Muscle layer of colon (tissue), 2 donors: ENCODE data around the gene PEX7.
A peak's percentile ranks its signal among the peaks of the same experiment; 100 is the strongest.

Source experiments
- H3K27ac ChIP-seq: one replicate; pipeline ENCODE4 v1.7.0; 2013; ENCODE audit warnings: low read depth, mild to moderate bottlenecking, low read length, moderate library complexity
- H3K27me3 ChIP-seq, 2 donors: one replicate each; pipeline ENCODE4 v1.7.0; 2013; ENCODE audit warnings: low read length in 2 of 2, mild to moderate bottlenecking in 2 of 2; ENCODE audit not compliant: insufficient read depth in 2 of 2, control insufficient read depth in 1 of 2
- H3K36me3 ChIP-seq: one replicate; pipeline ENCODE4 v1.7.0; 2013; ENCODE audit warnings: mild to moderate bottlenecking, low read length; ENCODE audit not compliant: insufficient read depth
- H3K4me1 ChIP-seq: one replicate; pipeline ENCODE4 v1.7.0; 2013; ENCODE audit warnings: mild to moderate bottlenecking, low read length; ENCODE audit not compliant: insufficient read depth
- H3K4me3 ChIP-seq, 2 donors: one replicate each; pipeline ENCODE4 v1.7.0; 2013; ENCODE audit warnings: low read length in 2 of 2, low read depth in 1 of 2, mild to moderate bottlenecking in 1 of 2, moderate library complexity in 1 of 2
- H3K9ac ChIP-seq: one replicate; pipeline ENCODE4 v1.7.0; 2013; ENCODE audit warnings: low read length
- H3K9me3 ChIP-seq: one replicate; pipeline ENCODE4 v1.7.0; 2013; ENCODE audit warnings: mild to moderate bottlenecking, low read length
- donor health status: abdominal sarcoma.
- donor health status: Adenocarcinoma of cecum.

The PEX7 gene

DNA sequence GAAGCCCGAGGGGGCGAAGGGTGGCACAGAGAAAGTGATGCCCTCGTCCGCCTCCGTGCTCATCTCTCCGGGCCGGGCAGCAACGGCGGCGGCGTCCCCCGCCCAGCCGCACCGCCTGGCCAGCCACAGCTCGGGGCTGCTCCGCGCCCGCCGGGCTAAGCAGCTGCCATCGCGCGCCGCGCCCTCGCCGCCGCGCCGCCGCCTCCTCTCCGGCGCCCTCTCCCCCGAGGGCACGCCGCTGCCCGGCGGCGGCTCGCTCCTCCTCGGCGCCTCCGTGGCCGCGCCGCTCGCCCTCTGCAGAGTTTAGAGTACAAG is 30.3 kb upstream of the PEX7 start:
- H3K27ac ChIP-seq = peak overlapping the region; percentile 74
- H3K9me3 ChIP-seq = no peaks in the 10 kb centered on the region
- H3K9ac ChIP-seq = no peak overlapping the region
- peaks cover 8% of the 10 kb centered on the region for H3K4me1 ChIP-seq
- peak overlapping the region; percentile 87 to 88 for H3K4me3 ChIP-seq
- no peaks in the 10 kb centered on the region for H3K27me3 ChIP-seq
- no peaks in the 10 kb centered on the region for H3K36me3 ChIP-seq

DNA sequence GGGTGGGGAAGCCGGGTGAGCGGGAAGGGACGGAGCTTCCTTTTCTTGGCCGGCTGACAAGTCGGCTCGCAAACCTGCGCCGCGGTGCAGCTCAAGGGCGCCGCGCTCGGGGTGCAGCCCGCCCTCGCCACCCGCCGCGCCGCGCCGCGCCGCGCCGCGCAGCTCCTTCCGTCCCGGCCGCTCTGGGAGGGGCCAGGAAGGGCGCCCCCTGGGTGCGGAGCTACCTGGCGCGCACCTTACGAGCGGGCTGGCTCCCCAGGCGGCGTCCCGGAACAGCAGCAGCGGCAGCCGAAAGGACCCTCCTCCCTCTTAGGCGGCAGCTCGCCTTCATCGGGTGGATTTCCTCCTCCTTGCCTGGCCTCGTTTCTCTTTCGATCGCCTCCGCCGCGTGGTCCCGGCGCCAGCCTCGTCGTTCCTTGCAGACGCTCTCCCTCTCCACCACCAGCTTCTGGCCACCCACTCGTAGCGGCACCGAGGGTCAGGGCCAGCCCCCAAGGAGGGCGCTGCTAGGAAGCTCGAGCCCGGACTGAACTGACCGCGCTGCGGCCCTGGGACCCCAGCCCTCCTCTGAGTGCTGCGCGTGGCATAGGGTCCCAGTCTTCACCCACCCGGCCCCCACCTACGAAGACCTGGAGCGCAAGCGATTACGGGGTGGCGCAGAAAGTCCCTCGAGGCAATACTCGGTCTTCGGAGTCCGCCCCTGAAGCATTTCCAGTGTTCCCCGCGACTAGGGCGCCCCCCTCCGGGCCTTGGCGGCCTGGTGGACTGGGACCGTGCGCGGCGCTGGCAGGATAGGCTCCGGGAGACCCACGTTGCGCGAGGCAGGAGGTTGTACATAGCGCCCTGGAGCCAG is 29.8 kb upstream of the PEX7 start, which contains the start of gene MAP3K5:
Gene MAP3K5 (minus strand): TSS at position 68 of the 853 bp plus-strand sequence. CDS start 320 bp downstream, outside the sequence.
- no peaks in the 10 kb centered on the region for H3K9me3 ChIP-seq
- no peaks in the 10 kb centered on the region for H3K27me3 ChIP-seq
- H3K36me3 ChIP-seq = no peaks in the 10 kb centered on the region
- H3K4me1 ChIP-seq = peaks cover 6% of the 10 kb centered on the region
- peak within 1 kb of the TSS; percentile 50 for H3K9ac ChIP-seq
- H3K4me3 ChIP-seq = peak within 1 kb of the TSS; percentile 87 to 88
- peak within 1 kb of the TSS; percentile 87 for H3K27ac ChIP-seq

DNA sequence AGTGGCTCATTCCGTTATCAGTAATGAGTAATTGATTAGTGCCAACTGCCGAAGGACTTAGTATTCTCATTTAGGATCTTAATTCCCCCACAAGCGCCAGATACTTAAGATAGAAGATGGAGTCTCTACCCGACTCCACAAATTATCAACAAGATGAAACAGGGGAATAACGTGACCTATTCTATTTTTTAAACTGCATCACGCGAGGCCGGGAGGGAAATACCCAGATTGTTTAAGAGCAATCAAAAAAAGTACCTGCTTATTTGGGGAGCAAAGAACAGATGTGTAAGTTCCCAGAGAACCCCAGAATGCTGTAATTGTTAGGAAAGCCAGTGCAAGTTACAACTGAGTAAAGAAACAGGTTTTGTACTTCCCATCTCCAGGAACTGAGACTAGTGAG is 29.0 kb upstream of the PEX7 start:
- Histone ChIP-seq H3K36me3 (no peaks in the 10 kb centered on the region), H3K27ac (peak overlapping the region; percentile 87), H3K27me3 (no peaks in the 10 kb centered on the region), H3K4me1 (peaks cover 4% of the 10 kb centered on the region), H3K9ac (peak overlapping the region; percentile 50), H3K4me3 (peak overlapping the region; percentile 87 to 88), H3K9me3 (no peaks in the 10 kb centered on the region)

DNA sequence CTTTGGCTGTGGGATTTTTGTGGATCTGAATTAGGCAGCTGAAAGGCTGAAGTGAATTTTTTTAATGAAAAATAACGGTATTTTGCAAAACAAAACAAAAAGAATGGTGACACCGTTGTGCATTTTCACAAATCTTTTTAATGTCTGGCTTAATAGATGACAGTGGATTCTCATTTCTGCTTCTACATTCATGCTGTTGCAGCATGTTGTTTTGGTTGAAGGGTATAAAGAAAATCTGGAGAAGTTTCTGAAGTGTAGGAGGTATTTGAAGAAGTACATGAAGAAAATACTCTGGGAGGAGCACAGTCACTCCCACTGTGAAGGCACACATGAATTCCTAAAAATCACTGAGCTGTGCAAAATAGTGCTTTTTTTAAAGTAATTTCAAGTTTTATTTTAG is 27.0 kb upstream of the PEX7 start:
- H3K27ac ChIP-seq = no peak overlapping the region
- H3K9me3 ChIP-seq = no peaks in the 10 kb centered on the region
- no peak overlapping the region for H3K9ac ChIP-seq
- no peaks in the 10 kb centered on the region for H3K27me3 ChIP-seq
- H3K4me3 ChIP-seq = no peak overlapping the region
- H3K36me3 ChIP-seq = no peaks in the 10 kb centered on the region
- peaks cover 4% of the 10 kb centered on the region for H3K4me1 ChIP-seq

DNA sequence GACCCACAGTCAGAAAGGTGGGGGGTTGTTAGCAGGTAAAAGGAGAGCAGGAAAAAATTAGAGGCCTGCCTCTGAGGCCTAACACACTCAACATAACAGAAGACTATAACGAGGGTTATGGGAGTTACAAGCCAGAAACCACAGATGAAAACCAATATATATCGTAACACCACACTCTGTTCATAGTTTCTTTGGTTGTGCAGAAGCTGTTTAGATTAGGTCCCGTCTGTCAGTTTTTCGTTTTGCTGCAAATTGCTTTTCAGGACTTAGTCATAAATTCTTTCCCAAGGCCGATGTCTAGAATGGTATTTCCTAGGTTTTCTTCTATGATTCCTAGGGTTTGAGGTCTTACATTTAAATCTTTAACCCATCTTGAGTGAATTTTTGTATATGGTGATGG is 26.4 kb upstream of the PEX7 start:
- Histone ChIP-seq H3K4me1 (peaks cover 4% of the 10 kb centered on the region), H3K4me3 (no peak overlapping the region), H3K27me3 (no peaks in the 10 kb centered on the region), H3K9ac (no peak overlapping the region), H3K36me3 (no peaks in the 10 kb centered on the region), H3K27ac (no peak overlapping the region), H3K9me3 (no peaks in the 10 kb centered on the region)

DNA sequence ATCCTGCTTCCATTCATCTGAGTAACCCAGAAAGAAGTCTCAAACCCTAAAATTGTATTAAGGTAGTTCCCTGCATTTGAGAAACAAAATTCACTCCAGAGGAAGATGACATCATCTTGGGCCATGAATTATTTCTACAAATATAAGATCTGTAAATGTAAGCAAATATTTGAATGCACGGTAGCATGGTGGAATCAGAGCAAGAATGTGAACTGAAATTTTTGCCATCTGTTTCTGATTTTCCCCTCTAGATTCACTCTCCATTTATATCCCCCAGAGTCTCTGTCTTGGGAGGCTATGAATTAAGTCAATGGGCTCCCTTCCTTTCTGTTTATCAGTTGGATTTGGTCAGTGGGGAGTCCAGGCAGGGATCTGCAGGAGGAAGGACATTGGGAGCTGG is 24.3 kb upstream of the PEX7 start:
- Histone ChIP-seq H3K27me3 (no peaks in the 10 kb centered on the region), H3K4me1 (peaks cover 4% of the 10 kb centered on the region), H3K27ac (no peak overlapping the region), H3K4me3 (no peak overlapping the region), H3K36me3 (no peaks in the 10 kb centered on the region), H3K9me3 (no peaks in the 10 kb centered on the region), H3K9ac (no peak overlapping the region)

DNA sequence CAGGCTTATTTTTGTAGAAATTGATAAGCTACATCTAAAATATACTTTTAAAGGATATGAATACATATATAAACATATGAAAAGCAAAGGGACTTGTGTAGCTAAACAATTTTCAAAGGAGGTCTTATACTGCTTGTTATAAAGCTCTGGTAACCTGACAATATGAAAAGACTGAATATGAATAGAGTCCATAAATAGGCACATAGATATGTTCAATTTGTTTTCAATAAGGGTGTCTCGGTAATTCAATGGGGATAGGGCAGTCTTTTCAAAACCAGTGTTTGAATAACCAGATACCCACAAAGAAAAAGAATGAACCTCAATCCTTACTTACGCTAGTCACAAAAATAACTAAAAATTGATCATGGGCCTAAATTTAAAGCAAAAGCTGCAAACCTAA is 20.8 kb upstream of the PEX7 start:
- Histone ChIP-seq H3K9me3 (no peaks in the 10 kb centered on the region), H3K9ac (no peak overlapping the region), H3K27me3 (no peaks in the 10 kb centered on the region), H3K4me1 (no peaks in the 10 kb centered on the region), H3K4me3 (no peak overlapping the region), H3K27ac (no peak overlapping the region), H3K36me3 (no peaks in the 10 kb centered on the region)

DNA sequence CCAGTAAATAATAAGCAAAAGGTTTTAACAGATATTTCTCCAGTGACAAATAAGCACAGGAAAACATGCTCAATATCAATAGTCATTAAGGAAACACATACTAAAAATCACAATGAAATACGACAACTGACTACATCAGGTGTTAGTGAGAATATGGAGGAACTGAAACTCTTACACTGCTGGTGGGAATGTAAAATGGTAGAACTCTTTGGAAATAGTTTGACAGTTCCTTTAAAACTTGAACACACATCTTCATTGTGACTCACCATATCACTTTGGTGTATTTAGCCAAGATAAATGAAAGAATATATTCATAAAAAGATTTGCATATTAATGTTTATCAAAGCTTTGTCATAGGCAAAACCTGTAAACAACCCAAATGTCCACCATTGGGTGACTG is 18.8 kb upstream of the PEX7 start:
- Histone ChIP-seq H3K9me3 (no peaks in the 10 kb centered on the region), H3K36me3 (no peaks in the 10 kb centered on the region), H3K4me1 (no peaks in the 10 kb centered on the region), H3K9ac (no peak overlapping the region), H3K4me3 (no peak overlapping the region), H3K27ac (no peak overlapping the region), H3K27me3 (no peaks in the 10 kb centered on the region)

DNA sequence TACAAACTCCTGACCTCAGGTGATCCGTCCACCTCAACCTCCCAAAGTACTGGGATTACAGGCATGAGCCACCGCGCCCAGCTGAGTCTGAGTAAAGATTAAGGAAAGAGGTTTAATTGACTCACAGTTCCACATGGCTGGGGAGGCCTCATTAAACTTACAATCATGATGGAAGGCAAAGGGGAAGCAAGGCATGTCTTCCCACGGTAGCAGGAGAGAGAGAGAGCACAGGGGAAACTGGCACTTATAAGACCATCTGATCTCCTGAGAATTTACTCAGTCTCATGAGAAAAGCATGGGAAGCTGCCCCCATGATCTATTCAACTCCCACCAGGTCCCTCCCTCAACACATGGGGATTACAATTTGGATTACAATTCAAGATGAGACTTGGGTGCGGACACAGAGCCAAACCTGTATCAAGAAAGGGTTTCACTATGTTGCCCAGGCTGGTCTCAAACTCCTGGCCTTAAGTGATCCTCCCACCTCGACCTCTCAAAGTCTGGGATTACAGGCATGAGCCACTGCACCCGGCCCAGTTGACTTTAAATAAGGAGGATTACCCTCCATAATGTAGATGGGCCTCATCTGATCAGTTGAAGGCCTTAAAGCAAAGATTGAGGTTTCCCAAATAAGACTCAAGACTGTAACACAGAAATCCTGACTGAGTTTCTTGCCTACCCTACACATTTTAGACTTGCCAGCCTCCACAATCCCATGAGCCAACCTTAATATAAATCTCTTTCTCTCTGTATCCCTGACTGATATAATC is 13.1 kb upstream of the PEX7 start:
- no peak overlapping the region for H3K4me3 ChIP-seq
- no peaks in the 10 kb centered on the region for H3K4me1 ChIP-seq
- H3K9ac ChIP-seq = no peak overlapping the region
- no peaks in the 10 kb centered on the region for H3K36me3 ChIP-seq
- no peak overlapping the region for H3K27ac ChIP-seq
- H3K27me3 ChIP-seq = no peaks in the 10 kb centered on the region
- H3K9me3 ChIP-seq = no peaks in the 10 kb centered on the region

DNA sequence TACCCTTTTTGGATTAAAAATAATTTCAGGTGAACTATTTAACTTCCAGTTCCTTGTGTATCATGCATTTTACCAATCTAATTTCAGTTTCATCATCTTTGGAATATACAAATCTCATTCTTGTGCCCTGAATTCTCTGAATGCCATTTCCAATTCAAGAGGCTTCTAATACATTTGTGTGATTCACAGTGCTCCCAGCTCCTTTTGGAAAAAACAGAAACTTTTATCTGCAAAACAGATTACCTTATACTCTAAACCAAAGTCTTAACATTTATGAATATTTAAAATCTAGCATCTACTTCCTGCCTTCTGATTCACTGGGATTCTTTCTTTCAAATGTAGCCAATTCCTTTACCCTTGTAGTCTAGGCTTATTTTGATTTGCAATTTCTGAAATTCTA is 11.1 kb upstream of the PEX7 start:
- Histone ChIP-seq H3K4me1 (no peaks in the 10 kb centered on the region), H3K9ac (no peak overlapping the region), H3K4me3 (no peak overlapping the region), H3K36me3 (no peaks in the 10 kb centered on the region), H3K9me3 (no peaks in the 10 kb centered on the region), H3K27me3 (no peaks in the 10 kb centered on the region), H3K27ac (no peak overlapping the region)

DNA sequence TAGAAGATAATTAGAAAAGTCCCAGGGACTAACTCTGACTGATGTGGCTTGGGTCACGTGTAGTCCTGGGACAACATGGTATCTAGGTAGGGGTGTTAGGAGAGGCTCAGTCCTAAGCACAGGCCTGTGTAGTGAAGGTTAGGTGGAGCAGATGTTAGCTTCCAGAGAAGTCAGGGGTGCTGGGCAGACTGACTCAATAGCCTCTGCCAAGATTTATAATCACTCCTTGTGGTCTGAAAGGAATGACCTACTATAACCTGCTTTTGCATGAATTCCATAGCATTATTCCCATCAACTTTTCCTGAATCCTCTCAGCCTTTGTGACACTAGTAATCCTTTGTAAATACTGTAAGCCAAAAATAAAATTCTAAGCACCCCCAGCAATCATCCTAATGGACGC is 10.2 kb upstream of the PEX7 start:
- no peaks in the 10 kb centered on the region for H3K9me3 ChIP-seq
- no peak overlapping the region for H3K9ac ChIP-seq
- no peaks in the 10 kb centered on the region for H3K27me3 ChIP-seq
- no peaks in the 10 kb centered on the region for H3K36me3 ChIP-seq
- H3K4me3 ChIP-seq = no peak overlapping the region
- no peak overlapping the region for H3K27ac ChIP-seq
- no peaks in the 10 kb centered on the region for H3K4me1 ChIP-seq
